ENCODE measurements around the gene ARHGAP5. TPM values are rescaled to one million over a fixed set of nuclear protein-coding genes. Genes with fewer than 3 reads are reported as not detected.

ARHGAP5 gene
- total RNA-seq, 2 donors from 2014 or later: 52.7 to 58.4 TPM

DNA sequence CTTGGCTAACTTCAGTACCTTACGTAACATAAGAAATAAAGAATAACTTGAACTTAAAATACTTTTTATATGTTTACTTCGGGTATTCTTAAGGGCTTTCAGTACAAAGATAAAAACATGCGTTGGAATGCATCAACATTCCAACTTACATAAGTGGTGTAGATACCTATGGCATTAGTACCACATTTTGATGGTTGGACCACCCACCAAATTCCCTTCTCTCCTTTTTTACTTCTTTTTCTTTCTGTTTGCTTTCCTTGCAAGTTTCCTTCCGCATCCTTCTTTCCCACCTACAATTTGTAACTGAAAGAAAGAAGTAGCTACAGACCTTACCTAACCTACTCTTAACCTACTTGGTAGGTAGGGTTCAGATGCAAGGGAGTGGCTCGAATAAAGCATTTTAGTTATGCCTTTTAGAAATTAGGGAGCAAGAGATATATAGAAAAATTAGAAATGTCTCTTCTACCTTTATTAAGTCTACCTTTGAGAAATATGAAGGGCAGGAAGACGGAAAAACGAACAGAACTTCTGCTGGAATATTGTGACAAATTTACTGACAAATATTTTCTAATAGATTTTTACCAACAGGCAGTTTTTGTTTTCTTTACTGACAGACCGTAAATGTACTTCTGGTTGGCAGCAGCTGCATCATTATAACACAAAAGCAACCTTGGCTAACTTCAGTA, 2.1 kb upstream of the ARHGAP5 start:
- Histone ChIP-seq H3K27me3 (no peaks in the 10 kb centered on the region), H3K36me3 (replicated peaks in 1 of 2; ENCODE audit: insufficient read depth in 1 of 2, low read depth in 2 of 2) (no peaks in the 10 kb centered on the region), H3K27ac (peak overlapping the region in 3 of 4 donors; percentile 96 to 99 (median 98)), H3K4me3 (no peak overlapping the region), H3K9me3 (no peaks in the 10 kb centered on the region), H3K4me1 (peaks cover 12% of the 10 kb centered on the region)
- intact Hi-C loops (cut with DNase I): loop anchor here (5.0 kb wide), 1 partner anchor 177 kb away; no protein-coding TSS in a partner anchor
- no peak for TF ChIP-seq POLR2A (IDR thresholded peaks at IDR 0.05)
- TF ChIP-seq, protein P1, sequence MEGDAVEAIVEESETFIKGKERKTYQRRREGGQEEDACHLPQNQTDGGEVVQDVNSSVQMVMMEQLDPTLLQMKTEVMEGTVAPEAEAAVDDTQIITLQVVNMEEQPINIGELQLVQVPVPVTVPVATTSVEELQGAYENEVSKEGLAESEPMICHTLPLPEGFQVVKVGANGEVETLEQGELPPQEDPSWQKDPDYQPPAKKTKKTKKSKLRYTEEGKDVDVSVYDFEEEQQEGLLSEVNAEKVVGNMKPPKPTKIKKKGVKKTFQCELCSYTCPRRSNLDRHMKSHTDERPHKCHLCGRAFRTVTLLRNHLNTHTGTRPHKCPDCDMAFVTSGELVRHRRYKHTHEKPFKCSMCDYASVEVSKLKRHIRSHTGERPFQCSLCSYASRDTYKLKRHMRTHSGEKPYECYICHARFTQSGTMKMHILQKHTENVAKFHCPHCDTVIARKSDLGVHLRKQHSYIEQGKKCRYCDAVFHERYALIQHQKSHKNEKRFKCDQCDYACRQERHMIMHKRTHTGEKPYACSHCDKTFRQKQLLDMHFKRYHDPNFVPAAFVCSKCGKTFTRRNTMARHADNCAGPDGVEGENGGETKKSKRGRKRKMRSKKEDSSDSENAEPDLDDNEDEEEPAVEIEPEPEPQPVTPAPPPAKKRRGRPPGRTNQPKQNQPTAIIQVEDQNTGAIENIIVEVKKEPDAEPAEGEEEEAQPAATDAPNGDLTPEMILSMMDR (IDR thresholded peaks at IDR 0.05): no peak
- no peak for ATAC-seq
- no peak for DNase-seq
- 36 to 38% methylated on average over 8 of the region's 8 CpGs for WGBS, 2 donors

DNA sequence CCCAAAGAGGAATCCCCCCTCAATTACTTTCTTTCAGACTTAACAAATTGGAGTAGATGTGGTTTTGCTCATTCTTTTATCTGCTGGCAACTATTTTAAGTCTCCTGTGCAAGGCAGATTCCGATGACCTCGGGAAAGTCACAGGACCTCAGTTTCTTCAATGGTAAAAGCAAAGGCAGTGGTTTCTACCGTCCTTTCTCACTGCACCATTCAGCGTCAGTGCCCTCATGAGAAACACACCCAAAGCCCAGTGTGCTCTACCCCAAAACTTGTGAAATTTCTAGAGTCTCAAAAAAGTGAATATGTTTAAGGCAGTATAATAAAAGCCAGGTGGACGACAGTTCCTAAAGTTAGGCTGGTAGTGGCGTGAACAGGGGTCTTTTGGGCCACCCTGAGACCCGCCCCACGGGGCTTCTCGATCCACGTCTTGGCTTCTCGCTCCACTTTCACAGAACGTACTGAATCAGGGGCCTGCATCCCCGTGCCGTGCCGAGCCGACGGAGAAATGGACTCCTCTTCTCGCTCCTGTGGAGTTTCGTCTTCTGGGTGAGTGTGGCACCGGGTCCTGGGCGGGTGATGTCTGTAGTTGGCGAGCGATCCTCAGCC, 1.3 kb upstream of the ARHGAP5 start:
- ATAC-seq (peak; percentile 22), DNase-seq (peak; percentile 16 to 66 (median 46))
- intact Hi-C loops (cut with DNase I): no loop called here
- Histone ChIP-seq H3K9me3 (no peaks in the 10 kb centered on the region), H3K27ac (peak overlapping the region; percentile 85 to 99 (median 97)), H3K4me3 (peak overlapping the region; percentile 46 to 78), H3K4me1 (peaks cover 16% of the 10 kb centered on the region), H3K27me3 (no peaks in the 10 kb centered on the region), H3K36me3 (replicated peaks in 1 of 2; ENCODE audit: insufficient read depth in 1 of 2, low read depth in 2 of 2) (no peaks in the 10 kb centered on the region)
- WGBS, 2 donors: 0% methylated on average over 21 to 23 of the region's 23 CpGs
- TF ChIP-seq POLR2A (IDR thresholded peaks at IDR 0.05): no peak
- TF ChIP-seq, protein P1 (IDR thresholded peaks at IDR 0.05): no peak

DNA sequence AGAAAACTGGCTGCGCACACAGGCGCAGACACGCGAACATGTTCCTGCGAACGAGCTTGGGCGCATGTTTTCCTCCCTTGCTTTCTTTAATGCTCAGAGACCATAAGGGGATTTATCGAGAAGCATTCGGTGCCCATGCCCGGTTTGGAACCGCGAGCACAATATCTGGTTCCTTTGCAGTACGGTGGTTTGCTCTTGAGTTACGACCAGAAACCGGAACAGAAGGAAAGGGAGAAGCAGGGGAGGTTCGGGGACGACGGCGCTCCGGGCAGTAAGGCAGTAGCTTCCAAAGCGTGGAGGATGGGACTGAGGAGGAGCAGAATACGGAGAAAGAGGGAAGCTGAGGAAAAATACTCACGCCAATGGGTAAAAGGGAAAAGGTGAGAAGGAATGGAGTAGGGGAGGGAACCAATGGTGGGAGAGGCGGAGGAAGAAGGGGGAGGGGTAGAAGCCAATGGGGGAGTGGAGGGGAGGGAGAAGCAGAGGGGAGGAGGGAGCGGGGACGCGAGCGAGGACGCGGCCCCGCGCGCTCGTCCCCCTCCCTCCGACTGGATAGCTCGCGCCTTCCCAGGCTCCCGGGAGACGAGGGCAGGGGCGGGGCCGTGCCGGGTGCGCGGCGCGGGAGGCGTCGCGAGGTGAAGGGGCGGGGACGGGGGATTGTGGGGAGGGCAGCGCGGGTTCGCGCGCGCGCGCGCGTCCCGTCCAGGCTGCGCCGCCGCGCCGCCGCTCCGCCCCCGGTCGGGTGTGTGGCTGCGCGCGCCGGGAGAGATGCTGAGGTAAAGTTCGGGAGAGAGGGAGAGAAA, 625 bp upstream of the ARHGAP5 start:
- H3K4me1 ChIP-seq: peaks cover 23% of the 10 kb centered on the region
- H3K4me3 ChIP-seq: peak overlapping the region; percentile 95 to 100
- no peaks in the 10 kb centered on the region for H3K36me3 ChIP-seq (replicated peaks in 1 of 2; ENCODE audit: insufficient read depth in 1 of 2, low read depth in 2 of 2)
- TF ChIP-seq, protein P1 (IDR thresholded peaks at IDR 0.05): peak in 1 of 7 experiments; percentile 23
- TF ChIP-seq POLR2A (IDR thresholded peaks at IDR 0.05): peak; percentile 40 to 93 (median 91)
- WGBS, 2 donors: 0 to 1% methylated on average over 37 to 75 of the region's 76 CpGs
- H3K27ac ChIP-seq: peak overlapping the region; percentile 85 to 99 (median 97)
- no peaks in the 10 kb centered on the region for H3K9me3 ChIP-seq
- intact Hi-C loops (cut with DNase I): no loop called here
- H3K27me3 ChIP-seq: no peaks in the 10 kb centered on the region
- peak; percentile 88 for ATAC-seq
- DNase-seq: peak; percentile 96 to 97 (median 96)

DNA sequence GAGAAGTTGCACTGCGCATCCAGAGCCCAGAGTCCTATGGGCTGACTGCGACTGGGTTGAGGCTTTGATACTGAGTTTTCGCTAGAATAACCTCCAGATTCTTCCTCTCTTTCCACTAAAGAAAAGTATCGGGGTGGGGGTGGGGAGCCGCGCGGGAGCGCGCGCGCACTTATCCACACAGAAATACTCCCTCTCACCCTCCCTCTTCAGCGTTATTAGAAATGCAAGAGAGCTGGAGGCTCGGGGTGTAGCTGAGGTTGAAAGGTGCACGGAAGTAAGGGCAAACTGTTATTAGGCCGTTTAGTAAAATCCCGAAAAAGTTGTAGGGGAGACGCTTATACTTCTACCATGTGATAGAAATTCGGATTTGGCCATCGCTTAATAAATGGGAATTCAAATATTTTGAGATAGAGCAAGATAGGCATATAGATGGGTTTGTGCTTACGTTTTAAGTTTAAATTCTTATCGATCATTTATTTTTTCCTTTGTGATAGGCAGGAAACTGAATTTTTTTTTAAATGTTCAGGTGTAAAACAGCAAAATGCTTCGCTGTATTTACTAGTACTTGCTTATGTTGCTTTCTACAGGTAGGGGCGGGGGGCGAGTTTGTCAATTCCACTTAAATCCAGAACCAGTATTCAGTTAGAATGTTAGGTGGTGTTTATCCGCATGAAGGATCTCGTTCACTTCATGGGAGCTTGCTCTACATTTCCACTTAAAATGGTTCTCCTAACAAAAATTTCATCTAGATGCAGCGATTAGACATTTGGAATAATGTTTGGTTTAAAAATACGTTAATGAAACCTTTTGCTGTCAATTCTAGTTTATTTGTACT, 1.1 kb downstream of the ARHGAP5 start:
- Histone ChIP-seq H3K27me3 (no peaks in the 10 kb centered on the region), H3K4me3 (peak overlapping the region; percentile 95 to 100), H3K36me3 (replicated peaks in 1 of 2; ENCODE audit: insufficient read depth in 1 of 2, low read depth in 2 of 2) (no peaks in the 10 kb centered on the region), H3K27ac (peak overlapping the region; percentile 85 to 99 (median 97)), H3K4me1 (peaks cover 41% of the 10 kb centered on the region), H3K9me3 (no peaks in the 10 kb centered on the region)
- ATAC-seq (peak; percentile 10), DNase-seq (peak; percentile 33 to 64 (median 42))
- intact Hi-C loops (cut with DNase I): no loop called here
- TF ChIP-seq, protein P1 (IDR thresholded peaks at IDR 0.05): no peak
- TF ChIP-seq POLR2A (IDR thresholded peaks at IDR 0.05): peak in 2 of 3 donors; percentile 20 to 38
- WGBS, 2 donors: 1 to 2% methylated on average over 28 of the region's 28 CpGs

Data from body of pancreas (tissue), 4 donors.